Measurements from ENCODE around the gene IL3RA. TPM values are rescaled to one million over a fixed set of nuclear protein-coding genes. Genes with fewer than 3 reads are reported as not detected.

IL3RA gene
- total RNA-seq, 1 experiment from 2014 or later, result 0.49 TPM

DNA sequence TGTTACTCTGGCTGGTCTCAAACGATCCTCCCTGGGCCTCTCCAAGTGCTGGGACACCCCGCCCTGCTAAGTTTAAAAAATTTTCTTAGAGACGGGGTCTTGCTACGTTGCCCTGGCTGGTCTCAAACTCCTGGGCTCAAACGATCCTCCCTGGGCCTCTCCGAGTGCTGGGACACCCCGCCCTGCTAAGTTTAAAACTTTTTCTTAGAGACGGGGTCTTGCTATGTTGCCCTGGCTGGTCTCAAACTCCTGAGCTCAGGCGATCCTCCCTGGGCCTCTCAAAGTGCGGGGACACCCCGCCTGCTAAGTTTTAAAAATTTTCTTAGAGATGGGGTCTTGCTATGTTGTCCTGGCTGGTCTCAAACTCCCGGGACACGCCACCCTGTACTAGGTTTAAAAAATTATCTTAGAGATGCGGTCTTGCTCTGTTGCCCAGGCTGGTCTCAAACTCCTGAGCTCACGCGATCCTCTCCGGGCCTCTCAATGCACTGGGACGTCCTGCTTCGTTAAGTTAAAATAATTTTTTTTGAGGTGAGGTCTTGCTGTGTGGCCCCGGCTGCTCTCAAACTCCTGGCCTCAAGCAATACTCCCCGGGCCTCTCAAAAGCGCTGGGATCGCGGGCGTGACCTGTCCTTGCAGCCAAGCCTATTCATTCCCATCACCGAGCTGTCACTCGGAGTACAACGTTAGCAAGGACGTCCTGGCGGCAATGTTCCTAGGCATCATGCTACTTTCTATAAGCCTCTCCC lies 54.2 kb downstream of the IL3RA start:
- TF ChIP-seq EZH2 (IDR thresholded peaks at IDR 0.05; ENCODE audit: borderline replicate concordance, low read depth, low read length, poor library complexity, severe bottlenecking), result no peak
- TF ChIP-seq, protein P1, sequence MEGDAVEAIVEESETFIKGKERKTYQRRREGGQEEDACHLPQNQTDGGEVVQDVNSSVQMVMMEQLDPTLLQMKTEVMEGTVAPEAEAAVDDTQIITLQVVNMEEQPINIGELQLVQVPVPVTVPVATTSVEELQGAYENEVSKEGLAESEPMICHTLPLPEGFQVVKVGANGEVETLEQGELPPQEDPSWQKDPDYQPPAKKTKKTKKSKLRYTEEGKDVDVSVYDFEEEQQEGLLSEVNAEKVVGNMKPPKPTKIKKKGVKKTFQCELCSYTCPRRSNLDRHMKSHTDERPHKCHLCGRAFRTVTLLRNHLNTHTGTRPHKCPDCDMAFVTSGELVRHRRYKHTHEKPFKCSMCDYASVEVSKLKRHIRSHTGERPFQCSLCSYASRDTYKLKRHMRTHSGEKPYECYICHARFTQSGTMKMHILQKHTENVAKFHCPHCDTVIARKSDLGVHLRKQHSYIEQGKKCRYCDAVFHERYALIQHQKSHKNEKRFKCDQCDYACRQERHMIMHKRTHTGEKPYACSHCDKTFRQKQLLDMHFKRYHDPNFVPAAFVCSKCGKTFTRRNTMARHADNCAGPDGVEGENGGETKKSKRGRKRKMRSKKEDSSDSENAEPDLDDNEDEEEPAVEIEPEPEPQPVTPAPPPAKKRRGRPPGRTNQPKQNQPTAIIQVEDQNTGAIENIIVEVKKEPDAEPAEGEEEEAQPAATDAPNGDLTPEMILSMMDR (conservative IDR thresholded peaks at IDR 0.05; ENCODE audit: low read depth, low read length), result no peak
- H3K27ac ChIP-seq (ENCODE audit: low read depth, low read length, poor library complexity, severe bottlenecking), result peak overlapping the region; percentile 100
- H3K4me3 ChIP-seq (ENCODE audit: low read depth, low read length, poor library complexity, severe bottlenecking), result peak overlapping the region; percentile 100
- POLR2A ChIA-PET (ENCODE audit: low non-redundant PET), result no interaction called here
- no TSS peak for BruUV-seq (replicated peaks)
- no peak for DNase-seq (ENCODE audit: low spot score)
- H3K9me3 ChIP-seq (ENCODE audit: low read depth, low read length, poor library complexity, severe bottlenecking), result no peaks in the 10 kb centered on the region
- H3K27me3 ChIP-seq (replicated peaks; ENCODE audit: insufficient read depth, low read depth, low read length, poor library complexity), result no peaks in the 10 kb centered on the region
- CTCF ChIA-PET, result no interaction called here
- intact Hi-C loops (cut with micrococcal nuclease; ENCODE audit: unreplicated experiment), result no loop called here
- peaks cover 28% of the 10 kb centered on the region for H3K4me1 ChIP-seq (ENCODE audit: insufficient read depth, low read length, poor library complexity, severe bottlenecking)
- peaks cover 57% of the 10 kb centered on the region for H3K36me3 ChIP-seq (ENCODE audit: insufficient read depth, low read length, poor library complexity, severe bottlenecking)

DNA sequence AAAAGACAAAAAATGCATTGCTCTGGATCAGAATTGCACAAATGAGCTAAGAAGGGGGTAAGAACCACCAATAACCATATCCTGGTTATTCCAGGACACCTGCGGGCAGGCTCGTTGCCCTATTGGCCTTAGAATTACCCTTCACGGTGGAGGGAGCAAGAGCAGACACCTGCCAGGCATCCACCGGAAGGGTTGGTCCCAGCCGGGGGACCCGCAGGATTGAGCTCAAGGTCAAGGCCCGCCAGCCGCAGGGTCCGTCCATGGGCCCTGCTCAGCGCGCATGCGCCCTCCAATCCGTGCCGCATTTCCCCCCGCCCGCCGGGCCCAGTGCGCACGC lies 54.8 kb downstream of the IL3RA start:
- BruUV-seq (replicated peaks), result no TSS peak
- intact Hi-C loops (cut with micrococcal nuclease; ENCODE audit: unreplicated experiment), result no loop called here
- peaks cover 55% of the 10 kb centered on the region for H3K36me3 ChIP-seq (ENCODE audit: insufficient read depth, low read length, poor library complexity, severe bottlenecking)

DNA sequence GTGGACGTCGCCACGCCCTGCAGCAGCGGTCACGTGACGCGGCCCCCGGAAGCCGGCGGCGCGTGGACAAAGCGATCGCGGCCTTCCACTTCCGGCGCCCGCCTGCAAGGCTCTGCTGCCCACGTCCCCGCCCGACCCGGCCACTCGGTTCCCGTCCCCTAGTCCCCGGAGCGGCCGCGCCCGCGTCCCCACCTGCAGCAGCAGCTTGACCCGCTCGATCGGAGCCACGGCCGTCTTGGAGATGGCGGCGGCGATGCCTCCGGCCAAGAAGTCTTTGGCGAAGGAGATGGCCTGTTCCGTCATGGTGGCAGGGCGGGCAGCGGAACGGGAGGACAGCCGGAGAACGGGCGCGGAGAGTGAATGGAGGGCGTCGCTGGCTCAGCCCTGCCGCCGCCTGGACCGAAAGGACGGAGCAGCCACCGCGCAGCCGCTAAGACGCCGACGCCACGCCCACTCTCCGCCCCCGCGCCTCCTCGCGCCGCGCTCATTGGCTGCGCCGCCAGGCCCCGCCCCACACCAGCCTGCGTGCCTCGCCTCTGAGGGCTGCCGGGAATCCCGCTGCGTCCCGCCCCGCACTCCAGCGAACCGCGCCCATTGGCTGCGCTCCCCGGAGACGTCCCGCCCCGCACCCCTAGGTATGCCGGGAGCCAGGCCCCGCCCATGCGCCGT lies 55.3 kb downstream of the IL3RA start, which contains the start of gene SLC25A6:
TSS of gene SLC25A6 (minus strand) at position 407 of the 669 bp plus-strand sequence. CDS start at position 303, 104 bp downstream.
- H3K27ac ChIP-seq (ENCODE audit: low read depth, low read length, poor library complexity, severe bottlenecking), result peak within 1 kb of the TSS; percentile 100
- DNase-seq (ENCODE audit: low spot score), result peak; percentile 98
- H3K9me3 ChIP-seq (ENCODE audit: low read depth, low read length, poor library complexity, severe bottlenecking), result no peaks in the 10 kb centered on the region
- H3K4me3 ChIP-seq (ENCODE audit: low read depth, low read length, poor library complexity, severe bottlenecking), result peak within 1 kb of the TSS; percentile 100
- intact Hi-C loops (cut with micrococcal nuclease; ENCODE audit: unreplicated experiment), result loop anchor here (2.0 kb wide), 1 partner anchor 61 kb away; the partner anchor contains the start of gene ASMTL
- H3K27me3 ChIP-seq (replicated peaks; ENCODE audit: insufficient read depth, low read depth, low read length, poor library complexity), result no peaks in the 10 kb centered on the region
- POLR2A ChIA-PET (ENCODE audit: low non-redundant PET), result no interaction called here
- TF ChIP-seq EZH2 (IDR thresholded peaks at IDR 0.05; ENCODE audit: borderline replicate concordance, low read depth, low read length, poor library complexity, severe bottlenecking), result no peak
- TF ChIP-seq, protein P1 (conservative IDR thresholded peaks at IDR 0.05; ENCODE audit: low read depth, low read length), result no peak; the same call in 1 of the 2 replicates
- CTCF ChIA-PET, result no interaction called here
- H3K4me1 ChIP-seq (ENCODE audit: insufficient read depth, low read length, poor library complexity, severe bottlenecking), result peaks cover 28% of the 10 kb centered on the region
- peaks cover 50% of the 10 kb centered on the region for H3K36me3 ChIP-seq (ENCODE audit: insufficient read depth, low read length, poor library complexity, severe bottlenecking)
- BruUV-seq (replicated peaks), result TSS peak; percentile 48

More for the DNA sequence above, 54.8 kb downstream of the IL3RA start:
- CTCF ChIA-PET, result no interaction called here
- POLR2A ChIA-PET (ENCODE audit: low non-redundant PET), result no interaction called here
- Histone ChIP-seq H3K9me3 (ENCODE audit: low read depth, low read length, poor library complexity, severe bottlenecking) (no peaks in the 10 kb centered on the region), H3K4me3 (ENCODE audit: low read depth, low read length, poor library complexity, severe bottlenecking) (peak overlapping the region; percentile 100), H3K4me1 (ENCODE audit: insufficient read depth, low read length, poor library complexity, severe bottlenecking) (peaks cover 28% of the 10 kb centered on the region), H3K27me3 (replicated peaks; ENCODE audit: insufficient read depth, low read depth, low read length, poor library complexity) (no peaks in the 10 kb centered on the region), H3K27ac (ENCODE audit: low read depth, low read length, poor library complexity, severe bottlenecking) (peak overlapping the region; percentile 100)
- TF ChIP-seq, protein P1 (conservative IDR thresholded peaks at IDR 0.05; ENCODE audit: low read depth, low read length), result no peak
- no peak for TF ChIP-seq EZH2 (IDR thresholded peaks at IDR 0.05; ENCODE audit: borderline replicate concordance, low read depth, low read length, poor library complexity, severe bottlenecking)
- DNase-seq (ENCODE audit: low spot score), result no peak

Data from A673 (cell line).